GM21360 (cell line): ENCODE results near the gene TAS2R14.

Experiments
- ATAC-seq: cut with Tn5 transposase; IDR thresholded peaks from one replicate; pipeline ENCODE4 v1.9.1; 2021; ENCODE audit warnings: mild to moderate bottlenecking, moderate library complexity; ENCODE audit not compliant: unreplicated experiment

The TAS2R14 gene

DNA sequence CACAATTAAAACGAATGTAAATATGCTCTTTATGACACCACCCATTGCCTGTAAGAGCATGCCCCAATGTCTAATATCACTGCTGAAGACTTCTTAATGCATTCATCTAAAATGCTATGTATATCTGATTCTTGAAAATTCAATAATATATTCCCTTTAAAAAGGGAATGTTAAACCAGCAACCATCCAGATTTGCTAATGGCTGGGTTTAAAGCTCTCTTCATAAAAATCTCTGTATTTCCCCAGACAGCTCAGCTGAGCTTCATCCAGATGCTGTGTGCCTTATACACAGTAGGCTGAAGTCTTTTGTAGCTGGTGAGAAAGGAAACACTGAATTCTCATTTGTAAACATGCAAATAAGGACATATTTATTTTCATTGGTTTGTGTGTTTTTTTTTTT lies at the start of gene TAS2R14:
Gene TAS2R14 (minus strand): TSS at position 101 of the 400 bp plus-strand sequence. CDS start 56 bp downstream, at position 45.
- ATAC-seq = no peak

DNA sequence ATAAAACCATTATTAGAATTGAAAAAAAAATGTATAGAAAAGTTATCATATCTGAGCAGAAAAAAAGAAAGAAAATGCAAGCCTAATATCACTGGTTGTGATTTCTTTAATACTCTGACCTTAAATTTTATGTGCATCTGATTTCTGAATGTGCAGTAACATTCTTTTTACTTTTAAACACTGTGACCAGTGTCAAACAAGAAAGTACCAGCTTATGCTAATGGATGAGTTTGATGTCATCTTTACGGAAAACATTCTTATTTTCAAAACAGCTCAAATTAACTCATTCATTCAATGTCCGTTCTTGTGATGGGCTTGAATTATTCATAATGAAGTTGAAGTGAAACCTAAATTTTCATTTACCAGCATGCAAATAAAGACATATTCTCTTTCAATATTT lies 47.7 kb upstream of the TAS2R14 start, which contains the start of gene TAS2R50:
Gene TAS2R50 (minus strand): TSS at position 101 of the 400 bp plus-strand sequence. CDS start 52 bp downstream, at position 49.
- ATAC-seq = no peak

DNA sequence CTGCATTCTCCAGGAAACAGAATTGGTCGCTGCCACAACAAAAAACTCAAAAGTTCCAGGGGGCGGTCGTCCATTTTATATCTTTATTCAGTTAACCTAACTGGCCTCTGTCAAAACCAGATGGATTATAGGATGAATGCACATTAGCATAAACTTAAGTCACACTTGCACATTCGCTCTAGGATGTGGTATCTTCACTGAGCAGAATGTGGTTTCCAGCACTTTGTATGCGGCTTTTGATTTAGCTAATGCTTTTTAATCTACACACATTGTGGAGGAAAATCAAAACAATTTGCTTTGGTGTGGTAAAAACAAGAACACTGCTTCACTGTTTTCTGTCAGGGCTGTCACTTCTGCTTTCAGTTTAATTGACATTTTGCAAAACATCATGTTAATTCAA lies 43.2 kb upstream of the TAS2R14 start:
- no peak for ATAC-seq

GRCh38 chr12:10974965-10975364 lies 35.9 kb upstream of the TAS2R14 start:
- ATAC-seq = no peak

- no peak for ATAC-seq
Observed at GRCh38 chr12:10968765-10969456, 29.8 kb upstream of the TAS2R14 start.

DNA sequence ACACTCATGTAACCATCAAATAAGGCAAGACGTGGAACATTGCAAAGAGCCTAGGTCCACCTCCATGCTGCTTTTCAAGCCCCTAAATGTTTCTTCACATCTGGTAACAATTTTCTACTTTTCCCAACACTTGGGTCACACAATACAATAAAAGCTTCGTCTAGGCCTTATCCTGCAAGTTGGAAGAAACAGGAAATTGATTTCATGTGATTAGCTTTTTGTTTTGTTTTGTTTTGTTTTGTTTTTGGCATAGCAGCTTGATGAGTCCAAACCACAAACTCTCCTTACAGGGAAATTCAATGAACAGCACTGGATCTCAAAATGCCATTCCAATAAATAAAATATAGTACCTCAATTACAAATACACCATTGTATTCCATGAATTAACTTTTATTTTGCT lies 28.3 kb upstream of the TAS2R14 start:
- ATAC-seq = no peak

DNA sequence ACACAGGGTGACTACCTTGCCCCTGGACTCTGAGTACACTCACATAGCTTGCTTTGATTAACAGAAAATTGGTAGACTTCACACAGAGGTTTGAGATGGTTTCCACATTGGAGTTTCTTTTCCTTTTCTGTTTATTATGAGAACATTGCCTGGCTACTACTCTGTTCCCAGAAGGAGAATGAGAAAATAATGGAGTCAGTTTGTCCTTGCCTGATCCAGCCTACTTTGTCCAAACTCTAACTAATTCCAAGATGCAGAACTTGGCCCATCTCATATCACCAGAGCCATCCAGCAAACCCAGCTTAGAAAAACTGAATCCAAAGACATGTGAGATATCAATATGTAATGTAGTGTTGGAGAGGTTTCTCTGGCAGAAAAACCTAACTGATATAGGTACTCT lies 27.3 kb upstream of the TAS2R14 start:
- no peak for ATAC-seq

- no peak for ATAC-seq
Observed at GRCh38 chr12:10965476-10965875, 26.4 kb upstream of the TAS2R14 start.

DNA sequence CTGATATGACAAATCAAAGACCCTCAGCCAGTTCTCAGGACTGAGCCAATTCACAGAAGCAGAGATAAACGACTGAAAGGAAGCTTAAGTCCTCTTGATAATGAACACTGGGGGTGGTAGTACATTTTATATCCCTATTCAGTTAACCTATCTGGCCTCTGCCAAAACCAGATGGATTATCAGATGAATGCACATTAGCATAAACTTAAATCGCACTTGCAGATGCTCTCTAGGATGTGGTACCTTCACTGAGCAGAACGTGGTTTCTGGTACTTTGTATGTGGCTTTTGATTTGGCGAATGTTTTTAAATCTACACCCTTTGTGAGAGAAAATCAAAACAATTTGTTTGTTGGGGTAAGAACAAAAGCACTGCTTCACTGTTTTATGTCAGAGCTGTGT lies 21.1 kb upstream of the TAS2R14 start:
- ATAC-seq = no peak

- no peak for ATAC-seq
Observed at GRCh38 chr12:10959804-10960203, 20.7 kb upstream of the TAS2R14 start.

DNA sequence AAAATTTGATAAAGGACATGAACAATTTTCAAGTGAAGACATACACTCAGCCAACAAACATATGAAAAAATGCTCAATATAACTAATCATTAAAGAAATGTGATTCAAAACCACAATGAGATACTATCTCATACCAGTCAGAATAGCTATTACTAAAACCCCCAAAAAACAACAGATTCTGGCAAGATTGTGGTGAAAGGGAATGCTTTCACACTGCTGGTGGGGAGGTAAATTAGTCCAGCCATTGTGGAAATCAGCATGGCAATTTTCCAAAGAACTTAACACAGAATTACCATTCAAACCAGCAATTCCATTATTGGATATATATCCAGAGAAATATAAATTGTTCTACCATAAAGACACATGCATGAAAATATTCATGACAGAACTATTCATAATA lies 18.7 kb upstream of the TAS2R14 start:
- ATAC-seq = no peak

DNA sequence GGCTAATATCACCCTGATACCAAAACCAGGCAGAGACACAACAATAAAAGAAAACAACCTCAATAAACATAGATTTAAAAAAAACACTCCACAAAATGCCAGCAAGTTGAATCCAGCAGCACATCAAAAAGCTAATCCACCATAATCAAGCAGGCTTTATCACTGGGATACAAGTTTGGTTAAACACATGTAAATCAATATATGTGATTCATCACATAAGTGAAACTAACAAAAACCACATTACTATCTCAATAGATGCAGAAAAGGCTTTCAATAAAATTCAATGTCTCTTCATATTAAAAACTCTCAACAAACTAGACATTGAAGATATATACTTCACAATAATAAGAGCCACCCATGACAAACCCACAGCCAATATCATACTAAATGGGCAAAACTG lies 17.0 kb upstream of the TAS2R14 start:
- ATAC-seq = no peak

GRCh38 chr12:10952645-10953044 lies 13.6 kb upstream of the TAS2R14 start:
- no peak for ATAC-seq

DNA sequence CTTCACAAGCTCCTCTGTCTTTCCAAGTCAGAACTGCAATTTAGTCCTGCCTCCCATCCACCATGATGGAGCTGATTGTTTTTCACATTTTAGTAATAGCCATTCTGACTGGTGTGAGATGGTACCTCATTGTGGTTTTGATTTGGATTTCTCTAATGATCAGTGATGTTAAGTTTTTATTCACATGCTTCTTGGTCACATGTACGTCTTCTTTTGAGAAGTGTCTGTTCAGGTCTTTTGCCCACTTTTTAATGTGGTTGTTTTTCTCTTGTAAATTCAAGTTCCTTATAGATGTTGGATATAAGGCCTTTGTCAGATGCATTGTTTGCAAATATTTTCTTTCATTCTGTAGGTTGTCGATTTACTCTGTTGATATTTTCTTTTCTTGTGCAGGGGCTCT lies 4.1 kb upstream of the TAS2R14 start:
- ATAC-seq = no peak

DNA sequence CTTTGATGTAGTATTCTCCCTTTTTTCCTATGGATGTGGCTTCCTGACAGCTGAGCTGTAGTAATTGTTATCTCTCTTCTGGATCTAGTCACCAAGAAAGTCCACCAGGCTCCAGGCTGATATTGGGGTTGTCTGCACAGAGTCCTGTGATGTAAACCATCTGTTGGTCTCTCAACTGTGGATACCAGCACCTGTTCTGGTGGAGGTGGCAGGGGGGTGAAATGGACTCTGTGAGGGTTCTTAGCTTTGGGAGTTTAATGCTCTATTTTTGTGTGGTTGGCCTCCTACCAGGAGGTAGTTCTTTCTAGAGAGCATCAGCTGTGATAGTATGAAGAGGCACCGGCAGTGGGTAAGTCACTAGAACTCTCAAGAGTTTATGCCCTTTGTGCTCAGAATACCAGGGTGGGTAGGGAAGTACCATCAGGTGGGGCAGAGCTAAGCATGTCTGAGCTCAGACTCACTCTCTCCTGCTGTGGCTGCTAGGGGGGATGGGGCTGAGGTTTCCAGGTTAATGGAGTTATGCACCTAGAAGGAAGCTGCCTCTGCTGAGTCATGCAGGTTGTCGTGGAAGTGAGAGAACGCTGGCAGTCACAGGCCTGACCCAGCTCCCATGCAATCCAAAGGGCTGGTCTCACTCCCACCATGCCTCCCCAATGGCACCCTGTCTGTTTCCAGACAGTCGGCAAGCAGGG lies 3.0 kb upstream of the TAS2R14 start:
- ATAC-seq = no peak

GRCh38 chr12:10941369-10941768 lies 2.3 kb upstream of the TAS2R14 start:
- no peak for ATAC-seq

- ATAC-seq = no peak
Observed at GRCh38 chr12:10940389-10940788, 1.3 kb upstream of the TAS2R14 start.

DNA sequence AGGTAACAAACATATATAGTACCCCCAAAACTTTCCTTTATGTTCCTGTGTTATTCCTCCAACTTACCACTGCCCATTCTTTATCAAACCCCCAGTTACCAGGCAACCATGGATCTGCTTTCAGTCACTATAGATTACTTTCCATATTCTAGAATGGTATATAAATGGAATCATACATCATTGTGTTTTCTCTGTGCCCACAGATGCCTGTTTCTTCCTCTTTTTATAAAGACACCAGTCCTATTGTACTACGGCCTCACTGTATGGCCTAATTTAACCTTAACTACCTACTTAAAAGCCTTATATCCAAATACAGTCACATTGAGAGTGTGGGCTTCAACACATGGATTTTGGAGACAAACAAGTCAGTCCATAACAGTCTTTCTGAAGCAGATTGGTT lies 2.6 kb downstream of the TAS2R14 start:
- ATAC-seq = no peak

DNA sequence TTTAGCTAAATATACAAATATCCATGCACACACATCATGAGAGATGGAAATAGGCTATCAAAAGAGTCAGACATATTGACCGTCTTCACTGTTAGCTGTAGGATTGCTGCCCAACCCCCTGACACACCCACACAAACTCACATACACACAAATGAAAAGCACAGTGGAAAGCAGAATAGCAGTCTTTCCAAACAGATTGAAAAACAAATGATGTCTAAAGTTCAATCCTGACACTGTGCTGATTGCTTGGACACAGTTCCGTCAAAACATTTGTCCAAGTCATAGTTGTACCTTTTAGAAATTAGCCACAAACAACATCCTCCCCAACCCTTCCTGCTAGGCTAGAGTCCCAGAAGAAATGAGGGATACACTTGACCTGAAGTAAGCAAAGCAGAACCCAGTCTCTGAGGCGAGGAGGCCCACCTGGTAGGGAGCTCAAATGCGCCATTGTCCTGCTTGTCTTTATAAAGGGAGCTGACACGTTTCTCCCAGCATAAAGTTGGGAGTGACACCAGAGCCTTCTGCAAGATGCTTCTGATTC lies 10.2 kb downstream of the TAS2R14 start, which contains the start of gene PRH2:
Gene PRH2 (plus strand): TSS at position 491 of the 541 bp plus-strand sequence. CDS start 38 bp downstream, at position 529.
- no peak for ATAC-seq

DNA sequence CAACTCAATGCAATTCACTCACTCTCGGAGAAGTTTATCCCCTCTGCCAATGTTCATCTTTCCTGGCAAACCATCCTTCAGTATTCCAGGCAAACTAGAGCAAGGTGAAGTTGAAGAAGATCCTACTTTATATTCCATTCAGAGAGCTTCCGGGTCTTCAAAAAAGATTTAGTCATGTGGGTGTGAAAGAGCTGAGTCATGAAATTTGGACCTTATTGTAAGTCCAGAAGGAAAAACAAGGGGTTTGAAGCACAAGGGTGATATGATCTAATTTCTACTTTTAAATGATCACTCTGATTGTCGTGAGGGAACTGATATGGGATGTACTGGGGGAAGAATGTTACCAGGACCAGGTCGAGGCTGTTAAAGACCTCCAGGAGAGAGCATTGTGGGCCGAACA lies 12.8 kb downstream of the TAS2R14 start:
- no peak for ATAC-seq

- ATAC-seq = no peak
Observed at GRCh38 chr12:10919809-10920208, 19.3 kb downstream of the TAS2R14 start.

DNA sequence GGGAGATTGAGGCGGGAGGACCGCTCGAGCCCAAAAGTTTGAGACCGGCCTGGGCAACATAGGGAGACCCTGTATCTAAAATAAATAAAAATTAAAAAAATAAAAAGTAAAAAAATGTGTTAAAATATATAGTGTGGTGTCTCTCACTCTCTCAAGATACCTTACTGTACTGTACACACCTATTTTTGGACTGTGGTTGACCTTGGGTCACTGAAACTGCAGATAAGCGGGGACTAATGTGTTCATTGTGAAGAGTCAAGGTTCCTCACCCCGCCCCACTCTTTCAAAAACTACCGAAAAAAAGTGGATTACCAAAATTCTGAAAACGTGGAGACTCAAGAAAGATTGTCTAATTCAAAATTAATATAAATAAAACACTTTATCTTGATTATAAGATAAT lies 28.7 kb downstream of the TAS2R14 start:
- no peak for ATAC-seq
